HG03097 (cell line): ENCODE data around the gene PDIA3.
"Not testable (repeated sequence)": the region's sequence is repeated elsewhere in the genome, so short reads cannot be mapped to it uniquely, and the experiment has no call there.

Source experiments
- ATAC-seq: cut with Tn5 transposase; IDR thresholded peaks from one replicate; pipeline ENCODE4 v1.9.1; 2021; ENCODE audit not compliant: unreplicated experiment, low FRiP score

PDIA3 gene

GRCh38 chr15:43808960-43809678 is 62.9 kb downstream of the PDIA3 start:
- no peak for ATAC-seq

- not testable (repeated sequence) for ATAC-seq
Measured at GRCh38 chr15:43815064-43815463, 68.8 kb downstream of the PDIA3 start.

- no peak for ATAC-seq
Measured at GRCh38 chr15:43821505-43821904, 75.3 kb downstream of the PDIA3 start.
